MCF 10A (cell line): ENCODE data around the gene EHD2. TPM values are rescaled to one million over a fixed set of nuclear protein-coding genes. Genes with fewer than 3 reads are reported as not detected.

Experiments
- BruUV-seq: library from RNA; stranded (reverse); fragments of 400-500 nt; replicated peaks from 2 replicates; lab custom pipeline; 2021; lab: Mats Ljungman, UMichigan
- CTCF ChIA-PET: fragments of 300-600 bp; sonication (Branson Sonifier 250); formaldehyde crosslinking; extraction: SDS; loops from one replicate; lab custom pipeline; 2021; ENCODE audit warnings: antibody characterized with exemption, inconsistent platforms; lab: Yijun Ruan, JAX
- POLR2A ChIA-PET: fragments of 300-600, 350-650 bp; sonication (Branson Sonifier 250); formaldehyde crosslinking; extraction: SDS; loops from one replicate; lab custom pipeline; 2020; ENCODE audit warnings: antibody characterized with exemption, inconsistent platforms; lab: Yijun Ruan, JAX
- DNase-seq: peaks from one replicate; pipeline ENCODE4 v3.0.0-alpha.2; 2018; ENCODE audit not compliant: unreplicated experiment
- H3K27ac Mint-ChIP-seq: one replicate; pipeline ENCODE4 v1.8.0; 2022; ENCODE audit warnings: mild to moderate bottlenecking, low read depth, mixed read lengths; ENCODE audit not compliant: unreplicated experiment
- H3K27me3 Mint-ChIP-seq: one replicate; pipeline ENCODE4 v1.8.0; 2022; ENCODE audit warnings: mixed read lengths; ENCODE audit not compliant: insufficient read depth, unreplicated experiment
- H3K36me3 Mint-ChIP-seq: one replicate; pipeline ENCODE4 v1.8.0; 2022; ENCODE audit warnings: mild to moderate bottlenecking, moderate library complexity, mixed read lengths; ENCODE audit not compliant: insufficient read depth, unreplicated experiment
- H3K4me1 Mint-ChIP-seq: one replicate; pipeline ENCODE4 v1.8.0; 2022; ENCODE audit warnings: mixed read lengths; ENCODE audit not compliant: insufficient read depth, unreplicated experiment
- H3K4me3 Mint-ChIP-seq: one replicate; pipeline ENCODE4 v1.8.0; 2022; ENCODE audit warnings: mild to moderate bottlenecking, moderate library complexity, mixed read lengths; ENCODE audit not compliant: unreplicated experiment
- H3K9me3 Mint-ChIP-seq: one replicate; pipeline ENCODE4 v1.8.0; 2022; ENCODE audit warnings: mixed read lengths; ENCODE audit not compliant: unreplicated experiment
- intact Hi-C: fragments of 100-400 bp; cut with micrococcal nuclease; formaldehyde crosslinking; loops from 2 replicates; pipeline ENCODE4 v1.14.1; 2022
- total RNA-seq: library from RNA; stranded (reverse); gene quantifications from 2 replicates; pipeline ENCODE4 v1.2.3, GENCODE V29; 2022
- TF ChIP-seq, protein P1 (sequence below): fragments of 200-600 bp; IDR thresholded peaks from one replicate; pipeline ENCODE4 v1.8.0; 2022; ENCODE audit warnings: antibody characterized with exemption, mild to moderate bottlenecking; ENCODE audit not compliant: unreplicated experiment

The EHD2 gene
- total RNA-seq, 1 experiment from 2014 or later: 88.8 TPM

DNA sequence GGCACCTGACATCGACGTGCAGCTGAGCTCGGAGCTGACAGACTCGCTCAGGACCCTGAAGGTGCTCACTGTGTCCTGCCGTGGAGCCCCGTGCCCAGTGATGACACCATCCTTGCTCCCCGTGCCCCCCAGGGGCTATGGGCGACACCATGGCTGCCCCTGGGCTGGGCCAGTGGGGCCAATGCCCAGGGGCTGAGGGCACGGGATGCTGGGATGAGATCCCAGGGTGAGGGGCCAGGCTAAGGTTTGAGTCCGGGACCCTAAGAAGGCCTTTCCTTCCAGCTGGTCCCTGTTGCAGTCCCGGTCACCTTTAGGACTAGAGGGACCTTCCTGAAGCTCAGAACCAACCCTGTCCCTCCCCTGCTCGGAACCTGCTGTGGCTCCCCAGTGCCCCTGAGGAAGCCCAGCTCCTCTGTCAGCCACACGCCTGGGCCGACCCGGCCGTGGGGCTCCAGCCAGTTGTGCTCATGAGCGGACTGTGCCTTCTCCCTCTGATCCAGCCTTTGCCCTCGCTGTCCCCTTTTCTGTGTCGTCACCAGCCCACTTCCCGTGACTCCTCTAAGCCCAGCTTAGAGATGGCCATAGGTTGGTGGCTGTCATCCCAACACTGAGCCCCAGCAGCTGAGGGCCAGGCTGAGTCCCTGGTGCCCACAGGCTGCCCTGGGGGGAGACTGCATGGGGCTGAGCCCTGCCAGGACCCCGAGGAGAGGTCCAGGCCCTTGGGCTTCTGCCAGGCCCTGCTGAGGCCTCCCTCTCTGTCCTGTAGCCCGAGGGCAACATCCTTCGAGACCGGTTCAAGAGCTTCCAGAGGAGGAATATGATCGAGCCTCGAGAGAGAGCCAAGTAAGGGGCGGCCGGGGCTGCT is 42.8 kb downstream of the EHD2 start:
- BruUV-seq: no TSS peak
- H3K9me3 Mint-ChIP-seq: no peaks in the 10 kb centered on the region
- peaks cover 48% of the 10 kb centered on the region for H3K36me3 Mint-ChIP-seq

DNA sequence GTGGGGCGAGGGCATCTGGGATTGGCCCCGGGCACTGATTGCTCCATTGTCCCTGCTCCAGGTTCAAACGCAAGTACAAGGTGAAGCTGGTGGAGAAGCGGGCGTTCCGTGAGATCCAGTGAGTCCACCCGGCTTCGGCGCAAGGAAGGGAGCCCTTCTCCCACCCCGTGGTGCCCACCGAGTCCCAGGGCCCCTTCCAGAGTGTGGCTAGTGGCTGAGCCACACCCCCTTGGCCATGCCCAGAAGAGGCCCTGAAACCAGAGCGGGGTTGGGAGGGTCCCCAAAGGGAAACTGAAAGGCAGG is 43.4 kb downstream of the EHD2 start:
- POLR2A ChIA-PET: interaction anchor here (1.3 to 2.4 kb wide), 3 partner anchors 9 to 44 kb away, joined by 3 to 8 read pairs (median 4); partner anchors contain the start of genes EHD2 and NOP53
- no peaks in the 10 kb centered on the region for H3K4me1 Mint-ChIP-seq
- no TSS peak for BruUV-seq
- TF ChIP-seq, protein P1, sequence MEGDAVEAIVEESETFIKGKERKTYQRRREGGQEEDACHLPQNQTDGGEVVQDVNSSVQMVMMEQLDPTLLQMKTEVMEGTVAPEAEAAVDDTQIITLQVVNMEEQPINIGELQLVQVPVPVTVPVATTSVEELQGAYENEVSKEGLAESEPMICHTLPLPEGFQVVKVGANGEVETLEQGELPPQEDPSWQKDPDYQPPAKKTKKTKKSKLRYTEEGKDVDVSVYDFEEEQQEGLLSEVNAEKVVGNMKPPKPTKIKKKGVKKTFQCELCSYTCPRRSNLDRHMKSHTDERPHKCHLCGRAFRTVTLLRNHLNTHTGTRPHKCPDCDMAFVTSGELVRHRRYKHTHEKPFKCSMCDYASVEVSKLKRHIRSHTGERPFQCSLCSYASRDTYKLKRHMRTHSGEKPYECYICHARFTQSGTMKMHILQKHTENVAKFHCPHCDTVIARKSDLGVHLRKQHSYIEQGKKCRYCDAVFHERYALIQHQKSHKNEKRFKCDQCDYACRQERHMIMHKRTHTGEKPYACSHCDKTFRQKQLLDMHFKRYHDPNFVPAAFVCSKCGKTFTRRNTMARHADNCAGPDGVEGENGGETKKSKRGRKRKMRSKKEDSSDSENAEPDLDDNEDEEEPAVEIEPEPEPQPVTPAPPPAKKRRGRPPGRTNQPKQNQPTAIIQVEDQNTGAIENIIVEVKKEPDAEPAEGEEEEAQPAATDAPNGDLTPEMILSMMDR: no peak
- intact Hi-C loops: no loop called here
- no peaks in the 10 kb centered on the region for H3K9me3 Mint-ChIP-seq
- no peak for DNase-seq
- no peak overlapping the region for H3K27ac Mint-ChIP-seq
- H3K36me3 Mint-ChIP-seq: peaks cover 48% of the 10 kb centered on the region
- CTCF ChIA-PET: interaction anchor here (0.6 to 1.4 kb wide), 3 partner anchors 9 to 1481 kb away, joined by 3 to 4 read pairs (median 3); no protein-coding TSS in a partner anchor
- no peak overlapping the region for H3K4me3 Mint-ChIP-seq
- no peaks in the 10 kb centered on the region for H3K27me3 Mint-ChIP-seq

More for the DNA sequence above, 42.8 kb downstream of the EHD2 start:
- Mint-ChIP-seq H3K27me3 (no peaks in the 10 kb centered on the region), H3K4me3 (no peak overlapping the region), H3K27ac (no peak overlapping the region), H3K4me1 (no peaks in the 10 kb centered on the region)
- intact Hi-C loops: no loop called here
- POLR2A ChIA-PET: interaction anchor here (0.6 to 2.4 kb wide), 4 partner anchors 9 to 1987 kb away, joined by 3 to 8 read pairs (median 4); partner anchors contain the start of genes EHD2, NOP53 and SIX5
- DNase-seq: no peak
- CTCF ChIA-PET: interaction anchor here (0.5 to 1.4 kb wide), 3 partner anchors 9 to 1274 kb away, joined by 3 to 4 read pairs (median 3); no protein-coding TSS in a partner anchor
- TF ChIP-seq, protein P1: no peak

DNA sequence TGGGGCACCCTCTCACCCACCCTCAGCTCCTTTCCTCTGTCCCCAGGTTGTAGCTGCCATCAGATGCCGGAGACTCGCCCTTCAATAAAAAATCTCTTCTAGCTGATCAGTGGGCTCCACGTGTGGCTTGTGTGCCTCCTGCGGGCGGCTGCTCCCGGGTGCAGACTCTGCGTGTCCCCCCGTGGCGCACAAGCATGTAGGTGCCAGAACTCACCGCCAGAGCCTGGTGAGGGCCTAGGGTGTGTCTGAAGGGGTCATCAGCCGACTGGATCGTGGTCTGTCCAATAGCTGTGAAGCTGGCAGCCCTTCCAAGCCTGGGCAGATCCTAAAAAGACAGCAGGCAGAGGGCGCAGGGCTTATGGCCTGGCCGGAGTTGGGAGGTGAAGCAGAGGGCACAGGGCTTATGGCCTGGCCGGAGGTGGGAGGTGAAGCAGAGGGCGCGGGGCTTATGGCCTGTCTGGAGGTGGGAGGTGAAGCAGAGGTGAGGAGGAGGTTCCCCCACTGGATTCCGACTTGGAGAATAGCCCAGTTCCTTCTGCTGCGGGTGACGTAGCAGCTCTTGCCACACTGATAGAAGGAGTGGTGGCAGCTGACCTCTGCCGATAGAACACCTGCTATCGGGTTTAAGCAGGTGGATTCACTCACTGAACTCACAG is 43.9 kb downstream of the EHD2 start:
- Mint-ChIP-seq H3K9me3 (no peaks in the 10 kb centered on the region), H3K36me3 (peaks cover 47% of the 10 kb centered on the region), H3K27ac (no peak overlapping the region), H3K4me3 (no peak overlapping the region), H3K4me1 (no peaks in the 10 kb centered on the region), H3K27me3 (no peaks in the 10 kb centered on the region)
- BruUV-seq: no TSS peak
- TF ChIP-seq, protein P1: no peak
- ChIA-PET CTCF (interaction anchor here (0.6 to 1.4 kb wide), 3 partner anchors 8 to 1480 kb away, joined by 3 to 4 read pairs (median 3); no protein-coding TSS in a partner anchor), POLR2A (interaction anchor here (1.3 to 2.4 kb wide), 3 partner anchors 10 to 44 kb away, joined by 3 to 8 read pairs (median 4); partner anchors contain the start of genes EHD2 and NOP53)
- no peak for DNase-seq
- intact Hi-C loops: no loop called here
